DOHH2 (cell line): Measurements from ENCODE around the gene CADPS2.

ENCODE experiments used
- CTCF ChIP-seq: fragments of 200-600 bp; sonication (generic); IDR thresholded peaks from one replicate; pipeline ENCODE4 v1.5.1; 2014; ENCODE audit warnings: antibody characterized with exemption, mild to moderate bottlenecking, low read depth, low read length; ENCODE audit not compliant: poor library complexity, severe bottlenecking
- EZH2phosphoT487 ChIP-seq: fragments of 200-600 bp; sonication (generic); IDR thresholded peaks from 2 replicates; pipeline ENCODE4 v1.6.1; 2017; ENCODE audit warnings: borderline replicate concordance, mild to moderate bottlenecking, antibody characterized with exemption, low read length, moderate library complexity, mixed read lengths

DNA sequence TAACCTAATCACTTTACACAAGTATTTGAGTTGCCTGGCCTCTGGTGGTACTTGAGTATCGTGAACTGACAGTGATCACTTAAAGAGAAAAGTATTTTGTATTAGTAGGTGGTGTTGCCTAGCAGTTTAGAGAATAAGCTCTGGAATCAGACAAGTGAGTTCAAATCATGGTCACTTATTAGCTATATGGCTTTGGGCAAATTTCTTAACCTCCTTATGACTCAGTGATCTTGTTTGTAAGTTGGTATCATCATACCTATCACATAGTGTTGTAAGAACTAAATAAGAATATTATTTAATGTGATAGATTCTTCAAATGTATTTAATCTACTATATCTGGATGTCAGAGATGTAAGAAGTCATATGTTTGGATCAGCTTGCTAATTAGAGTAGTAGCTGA lies 351.2 kb downstream of the CADPS2 start:
- no peak for TF ChIP-seq EZH2phosphoT487
- TF ChIP-seq CTCF, result no peak
